D721Med (cell line): ENCODE measurements around the gene CLEC19A.

ENCODE experiments used
- DNase-seq: peaks from one replicate; pipeline ENCODE4 v3.0.0; 2011; ENCODE audit warnings: low spot score; ENCODE audit not compliant: insufficient read length
- FAIRE-seq: peaks from 2 replicates; lab custom pipeline; 2011; peaks lifted over from hg19 to GRCh38; lab: Jason Lieb, UNC
- CTCF ChIP-seq: IDR thresholded peaks from 2 replicates; pipeline ENCODE4 v1.5.1; 2012; ENCODE audit warnings: mild to moderate bottlenecking, control low read depth; ENCODE audit not compliant: insufficient read depth; ENCODE audit errors: missing control alignments

CLEC19A gene

GRCh38 chr16:19285431-19285830, at the start of gene CLEC19A:
TSS of gene CLEC19A (plus strand) at chr16:19285731. CDS start at chr16:19285852, 121 bp downstream.
- DNase-seq (no peak), FAIRE-seq (no peak)
- TF ChIP-seq CTCF: no peak

GRCh38 chr16:19235886-19236285, 49.6 kb upstream of the CLEC19A start:
- DNase-seq (no peak), FAIRE-seq (no peak)
- TF ChIP-seq CTCF: no peak

GRCh38 chr16:19236561-19237209, 48.8 kb upstream of the CLEC19A start:
- DNase-seq (no peak), FAIRE-seq (no peak)
- TF ChIP-seq CTCF: no peak

GRCh38 chr16:19238406-19238805, 47.1 kb upstream of the CLEC19A start:
- FAIRE-seq (no peak), DNase-seq (no peak)
- TF ChIP-seq CTCF: no peak

- FAIRE-seq (no peak), DNase-seq (no peak)
- no peak for TF ChIP-seq CTCF
These were observed 45.9 kb upstream of the CLEC19A start for GRCh38 chr16:19239511-19240155.

- FAIRE-seq (no peak), DNase-seq (no peak)
- TF ChIP-seq CTCF: no peak
These were observed 45.0 kb upstream of the CLEC19A start for GRCh38 chr16:19240494-19240893.

- FAIRE-seq: no peak
- no peak for TF ChIP-seq CTCF
- no peak for DNase-seq
These were observed 44.0 kb upstream of the CLEC19A start for GRCh38 chr16:19241512-19241911.
